GM18526 (cell line): ENCODE measurements around the gene CCDC78.

Source experiments
- POLR2A ChIP-seq: IDR thresholded peaks from 3 replicates; pipeline ENCODE4 v1.6.1; 2011; ENCODE audit not compliant: insufficient read length; ENCODE audit errors: extremely low read depth

CCDC78 gene

GRCh38 chr16:733382-734207 lies 7.4 kb upstream of the CCDC78 start:
- TF ChIP-seq POLR2A, result no peak

- TF ChIP-seq POLR2A, result no peak
Measured at GRCh38 chr16:732936-733335, 6.7 kb upstream of the CCDC78 start.

GRCh38 chr16:732332-732731 lies 6.1 kb upstream of the CCDC78 start:
- no peak for TF ChIP-seq POLR2A

GRCh38 chr16:730666-731509 lies 4.6 kb upstream of the CCDC78 start:
- TF ChIP-seq POLR2A, result no peak

GRCh38 chr16:729768-730665 lies 3.8 kb upstream of the CCDC78 start:
- TF ChIP-seq POLR2A, result no peak

GRCh38 chr16:728890-729744 lies 2.9 kb upstream of the CCDC78 start:
- no peak for TF ChIP-seq POLR2A

- TF ChIP-seq POLR2A, result no peak
Measured at GRCh38 chr16:728131-728889, 2.1 kb upstream of the CCDC78 start.

GRCh38 chr16:727291-727977 lies 1.2 kb upstream of the CCDC78 start:
- TF ChIP-seq POLR2A, result no peak

GRCh38 chr16:726188-726437 lies 130 bp downstream of the CCDC78 start:
- no peak for TF ChIP-seq POLR2A

GRCh38 chr16:725463-726187 lies 618 bp downstream of the CCDC78 start:
- no peak for TF ChIP-seq POLR2A

- no peak for TF ChIP-seq POLR2A
Measured at GRCh38 chr16:725041-725376, 1.2 kb downstream of the CCDC78 start.

- no peak for TF ChIP-seq POLR2A
Measured at GRCh38 chr16:724188-725040, 1.8 kb downstream of the CCDC78 start.
